ENCODE data around the gene PPIB. TPM values are rescaled to one million over a fixed set of nuclear protein-coding genes. Genes with fewer than 3 reads are reported as not detected.

PPIB gene
- total RNA-seq, 1 donor from 2014 or later = 102 TPM

GRCh38 chr15:64151727-64152506 lies 10.9 kb downstream of the PPIB start, which contains the start of gene SNX22:
Gene SNX22, plus strand, starts transcription at chr15:64151731. Its CDS starts 45 bp downstream, at chr15:64151776.
- Histone ChIP-seq H3K27me3 (ENCODE audit: low read depth) (peaks cover 21% of the 10 kb centered on the region), H3K36me3 (peaks cover 26% of the 10 kb centered on the region), H3K4me3 (peak within 1 kb of the TSS; percentile 73), H3K27ac (replicated peaks) (peak within 1 kb of the TSS; percentile 42), H3K9me3 (replicated peaks) (no peaks in the 10 kb centered on the region), H3K4me1 (peaks cover 50% of the 10 kb centered on the region)
- intact Hi-C loops (cut with micrococcal nuclease) = no loop called here
- DNase-seq = no peak
- TF ChIP-seq CTCF (IDR thresholded peaks at IDR 0.05; ENCODE audit: borderline replicate concordance) = no peak

GRCh38 chr15:64149893-64150578 lies 12.8 kb downstream of the PPIB start:
- TF ChIP-seq CTCF (IDR thresholded peaks at IDR 0.05; ENCODE audit: borderline replicate concordance) = no peak
- H3K27me3 ChIP-seq (ENCODE audit: low read depth) = peaks cover 21% of the 10 kb centered on the region
- intact Hi-C loops (cut with micrococcal nuclease) = no loop called here
- no peak overlapping the region for H3K27ac ChIP-seq (replicated peaks)
- H3K36me3 ChIP-seq = peaks cover 14% of the 10 kb centered on the region
- H3K4me3 ChIP-seq = no peak overlapping the region
- peaks cover 54% of the 10 kb centered on the region for H3K4me1 ChIP-seq
- no peak for DNase-seq
- no peaks in the 10 kb centered on the region for H3K9me3 ChIP-seq (replicated peaks)

GRCh38 chr15:64149424-64149823 lies 13.4 kb downstream of the PPIB start:
- no peak for DNase-seq
- no peak overlapping the region for H3K27ac ChIP-seq (replicated peaks)
- no peaks in the 10 kb centered on the region for H3K9me3 ChIP-seq (replicated peaks)
- peaks cover 55% of the 10 kb centered on the region for H3K4me1 ChIP-seq
- H3K4me3 ChIP-seq = no peak overlapping the region
- H3K36me3 ChIP-seq = peaks cover 15% of the 10 kb centered on the region
- H3K27me3 ChIP-seq (ENCODE audit: low read depth) = peaks cover 21% of the 10 kb centered on the region
- intact Hi-C loops (cut with micrococcal nuclease) = no loop called here
- peak; percentile 17 for TF ChIP-seq CTCF (IDR thresholded peaks at IDR 0.05; ENCODE audit: borderline replicate concordance)

- Histone ChIP-seq H3K27me3 (ENCODE audit: low read depth) (peaks cover 21% of the 10 kb centered on the region), H3K4me3 (no peak overlapping the region), H3K9me3 (replicated peaks) (no peaks in the 10 kb centered on the region), H3K27ac (replicated peaks) (no peak overlapping the region), H3K36me3 (peaks cover 18% of the 10 kb centered on the region), H3K4me1 (peaks cover 47% of the 10 kb centered on the region)
- intact Hi-C loops (cut with micrococcal nuclease) = no loop called here
- DNase-seq = no peak
- no peak for TF ChIP-seq CTCF (IDR thresholded peaks at IDR 0.05; ENCODE audit: borderline replicate concordance)
Observed at GRCh38 chr15:64148581-64148980, 14.2 kb downstream of the PPIB start.

GRCh38 chr15:64148168-64148567 lies 14.7 kb downstream of the PPIB start:
- Histone ChIP-seq H3K36me3 (peaks cover 23% of the 10 kb centered on the region), H3K27me3 (ENCODE audit: low read depth) (peaks cover 19% of the 10 kb centered on the region), H3K9me3 (replicated peaks) (no peaks in the 10 kb centered on the region), H3K4me1 (peaks cover 43% of the 10 kb centered on the region), H3K4me3 (no peak overlapping the region), H3K27ac (replicated peaks) (no peak overlapping the region)
- no peak for DNase-seq
- intact Hi-C loops (cut with micrococcal nuclease) = no loop called here
- no peak for TF ChIP-seq CTCF (IDR thresholded peaks at IDR 0.05; ENCODE audit: borderline replicate concordance)

Data from left ventricle myocardium inferior (tissue), 1 donor.